IPS-15b (cell line): Measurements from ENCODE around the gene TAF5L.
A peak's percentile ranks its signal among the peaks of the same experiment; 100 is the strongest.
"Not testable (repeated sequence)": the region's sequence is repeated elsewhere in the genome, so short reads cannot be mapped to it uniquely, and the experiment has no call there.

ENCODE experiments used
- H3K27me3 ChIP-seq: one replicate; pipeline ENCODE4 v1.6.1; 2013; ENCODE audit warnings: low read length; ENCODE audit not compliant: control insufficient read depth, insufficient read depth
- H3K36me3 ChIP-seq: one replicate; pipeline ENCODE4 v1.6.1; 2013; ENCODE audit warnings: low read length; ENCODE audit not compliant: control insufficient read depth, insufficient read depth
- H3K4me1 ChIP-seq: one replicate; pipeline ENCODE4 v1.6.1; 2013; ENCODE audit warnings: mild to moderate bottlenecking, low read length; ENCODE audit not compliant: control insufficient read depth, insufficient read depth
- H3K4me3 ChIP-seq: one replicate; pipeline ENCODE4 v1.5.1; 2013; ENCODE audit warnings: low read depth, low read length
- H3K9ac ChIP-seq: one replicate; pipeline ENCODE4 v1.6.1; 2013; ENCODE audit warnings: low read depth, mild to moderate bottlenecking, low read length
- H3K9me3 ChIP-seq: one replicate; pipeline ENCODE4 v1.6.1; 2013; ENCODE audit warnings: mild to moderate bottlenecking, low read length; ENCODE audit not compliant: control insufficient read depth, insufficient read depth

Gene TAF5L

DNA sequence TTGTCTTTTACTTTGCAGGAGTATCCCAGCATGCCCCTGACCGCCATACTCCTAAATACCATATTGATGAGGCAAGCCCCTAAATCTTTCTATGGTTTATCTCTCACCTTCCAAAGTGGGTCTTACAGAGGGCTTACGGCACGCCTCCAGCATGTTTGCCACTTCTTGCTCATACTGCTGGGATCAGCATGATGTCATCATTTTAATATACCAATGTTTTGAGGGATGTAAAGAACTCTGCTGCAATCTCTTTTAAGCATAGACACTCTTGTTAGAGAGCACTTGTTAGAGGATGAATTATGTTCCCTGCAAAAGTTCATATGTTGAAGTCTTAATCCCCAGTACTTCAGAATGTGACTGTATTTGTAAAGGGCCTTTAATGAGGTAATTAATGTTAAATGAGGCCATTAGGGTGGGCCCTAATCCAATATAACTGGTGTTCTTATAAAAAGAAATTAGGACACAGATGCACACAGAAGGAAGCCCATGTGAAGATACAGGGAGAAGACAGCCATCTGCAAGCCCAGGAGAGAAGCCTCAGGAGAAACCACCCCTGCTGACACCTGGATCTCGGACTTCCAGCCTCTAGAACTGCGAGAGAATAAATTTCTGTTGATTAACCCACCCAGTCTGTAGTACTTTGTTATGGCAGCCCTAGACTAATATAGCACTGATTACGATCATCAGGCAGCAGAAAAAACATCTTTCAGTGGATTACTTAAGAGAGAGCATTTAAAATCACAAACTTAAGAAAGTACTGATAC, 51.1 kb downstream of the TAF5L start:
- Histone ChIP-seq H3K9me3 (no peaks in the 10 kb centered on the region), H3K4me1 (peaks cover 4% of the 10 kb centered on the region), H3K4me3 (no peak overlapping the region), H3K36me3 (no peaks in the 10 kb centered on the region), H3K27me3 (no peaks in the 10 kb centered on the region), H3K9ac (no peak overlapping the region)

DNA sequence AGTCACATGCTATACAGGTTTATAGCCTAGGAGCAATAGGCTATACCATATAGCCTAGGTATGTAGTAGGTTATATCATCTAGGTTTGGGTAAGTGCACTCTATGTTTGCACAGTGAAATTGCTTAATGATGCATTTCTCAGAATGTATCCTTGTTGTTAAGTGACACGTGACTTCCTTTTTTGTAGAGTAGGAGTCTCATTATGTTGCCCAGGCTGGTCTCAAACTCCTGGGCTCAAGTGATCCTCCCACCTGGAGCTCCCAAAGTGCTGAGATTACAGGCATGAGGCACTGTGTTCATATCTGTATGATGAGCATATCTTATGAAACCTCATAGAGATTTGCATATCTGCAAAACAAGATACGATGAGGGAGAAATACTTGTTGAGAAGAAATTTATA, 53.6 kb downstream of the TAF5L start:
- H3K27me3 ChIP-seq: no peaks in the 10 kb centered on the region
- H3K4me3 ChIP-seq: no peak overlapping the region
- H3K9me3 ChIP-seq: no peaks in the 10 kb centered on the region
- no peak overlapping the region for H3K9ac ChIP-seq
- no peaks in the 10 kb centered on the region for H3K4me1 ChIP-seq
- H3K36me3 ChIP-seq: no peaks in the 10 kb centered on the region

DNA sequence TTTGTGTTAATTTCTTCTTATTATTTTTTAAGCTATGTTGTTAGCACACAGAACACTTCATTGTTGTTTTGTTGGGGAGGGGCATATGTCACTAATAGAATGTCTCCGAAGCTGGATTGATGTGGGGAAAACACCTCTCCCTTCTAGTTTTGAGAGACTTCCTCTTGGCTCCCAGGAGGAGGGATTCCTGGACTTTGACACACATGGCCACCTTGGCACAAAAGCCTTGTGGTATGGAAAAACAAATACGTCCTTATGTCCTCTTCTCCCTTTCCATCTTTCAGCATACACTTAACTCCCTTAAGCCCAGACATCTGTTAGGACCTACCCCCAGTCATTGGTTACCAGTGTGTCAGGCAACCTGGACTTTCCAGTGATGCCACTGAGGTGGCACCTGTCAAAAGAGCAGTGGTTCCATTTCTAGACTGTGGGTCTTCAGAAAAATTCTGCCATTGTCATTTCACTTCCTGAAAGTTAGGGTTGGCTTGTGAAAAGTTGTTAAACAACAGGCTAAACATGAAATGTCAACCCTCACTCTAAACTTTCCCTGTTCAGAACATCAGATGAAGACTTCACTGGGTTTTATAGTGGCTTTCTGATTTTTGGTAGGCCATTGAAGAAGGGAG, 54.9 kb downstream of the TAF5L start:
- H3K9ac ChIP-seq: no peak overlapping the region
- no peaks in the 10 kb centered on the region for H3K27me3 ChIP-seq
- H3K4me1 ChIP-seq: no peaks in the 10 kb centered on the region
- no peak overlapping the region for H3K4me3 ChIP-seq
- H3K9me3 ChIP-seq: no peaks in the 10 kb centered on the region
- no peaks in the 10 kb centered on the region for H3K36me3 ChIP-seq

DNA sequence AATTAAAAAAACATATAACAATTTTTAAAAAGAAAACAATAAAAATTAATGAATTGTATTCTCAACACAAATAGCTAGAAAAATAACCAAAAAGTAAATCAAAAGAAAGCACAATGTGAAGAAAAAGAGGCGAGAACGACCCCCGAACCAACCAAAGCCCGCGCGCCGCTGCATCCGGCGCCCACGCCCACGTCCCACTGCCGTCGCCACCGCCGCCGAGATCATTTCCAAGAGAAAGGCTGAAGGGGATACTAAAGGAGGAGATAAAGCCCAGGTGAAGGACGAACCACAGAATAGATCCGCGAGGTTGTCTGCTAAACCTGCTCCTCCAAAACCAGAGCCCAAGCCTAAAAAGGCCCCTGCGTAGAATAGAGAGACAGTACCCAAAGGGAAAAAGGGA, 55.6 kb downstream of the TAF5L start:
- no peaks in the 10 kb centered on the region for H3K36me3 ChIP-seq
- no peak overlapping the region for H3K9ac ChIP-seq
- no peaks in the 10 kb centered on the region for H3K9me3 ChIP-seq
- H3K4me1 ChIP-seq: no peaks in the 10 kb centered on the region
- no peaks in the 10 kb centered on the region for H3K27me3 ChIP-seq
- H3K4me3 ChIP-seq: no peak overlapping the region

DNA sequence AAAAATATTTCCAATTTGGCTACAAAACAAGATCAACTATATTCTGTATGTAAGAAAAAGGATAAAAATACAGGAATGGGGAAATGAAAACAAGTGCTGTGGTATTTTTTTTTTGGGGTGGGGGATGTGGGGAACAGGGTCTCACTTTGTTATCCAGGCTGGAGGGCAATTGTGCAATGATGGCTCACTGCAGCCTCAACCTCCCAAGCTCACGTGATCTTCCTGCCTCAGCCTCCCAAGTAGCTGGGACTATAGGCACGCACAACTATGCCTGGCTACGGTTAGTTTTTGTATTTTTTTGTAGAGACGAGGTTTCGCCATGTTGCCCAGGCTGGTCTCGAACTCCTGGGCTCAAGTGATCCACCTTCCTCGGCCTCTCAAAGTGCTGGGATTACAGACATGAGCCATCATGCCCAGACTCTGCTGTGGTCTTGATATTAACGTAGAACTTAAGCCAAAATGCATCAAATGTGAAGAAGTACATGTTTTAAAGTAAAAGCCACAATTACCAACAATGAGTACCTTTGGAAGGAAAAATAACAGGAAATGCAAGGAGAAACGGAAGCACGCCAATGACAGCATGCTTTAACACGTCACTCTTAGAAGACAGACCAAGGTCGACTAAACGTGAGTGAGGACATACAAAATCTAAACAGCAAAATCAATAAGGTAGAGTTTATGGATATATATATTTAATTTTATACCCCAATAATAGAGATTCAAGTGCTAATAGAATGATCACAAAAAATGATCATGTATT, 58.6 kb downstream of the TAF5L start:
- no peak overlapping the region for H3K9ac ChIP-seq
- no peak overlapping the region for H3K4me3 ChIP-seq
- no peaks in the 10 kb centered on the region for H3K27me3 ChIP-seq

DNA sequence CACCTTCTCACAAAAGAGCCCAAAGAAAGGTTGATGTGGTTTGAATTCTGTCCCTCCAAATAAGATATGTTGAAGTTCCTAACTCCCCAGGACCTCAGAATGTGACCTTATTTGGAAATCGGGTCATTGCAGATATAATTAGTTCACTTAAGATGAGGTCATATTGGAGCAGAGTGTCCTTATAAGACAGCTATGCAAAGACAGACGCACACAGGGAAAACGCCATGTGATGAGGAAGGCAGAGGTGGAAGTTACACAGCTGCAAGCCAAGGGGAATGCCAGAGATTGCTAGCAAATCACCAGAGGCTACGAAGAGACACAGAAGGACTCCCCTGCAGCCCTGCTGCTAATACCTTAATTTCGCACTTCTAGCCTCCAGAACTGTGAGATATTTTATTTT, 62.2 kb downstream of the TAF5L start:
- Histone ChIP-seq H3K9me3 (no peaks in the 10 kb centered on the region), H3K4me1 (no peaks in the 10 kb centered on the region), H3K27me3 (no peaks in the 10 kb centered on the region), H3K36me3 (no peaks in the 10 kb centered on the region), H3K4me3 (no peak overlapping the region), H3K9ac (no peak overlapping the region)

More for the DNA sequence above, 58.6 kb downstream of the TAF5L start:
- H3K9me3 ChIP-seq: no peaks in the 10 kb centered on the region
- no peaks in the 10 kb centered on the region for H3K4me1 ChIP-seq
- H3K36me3 ChIP-seq: no peaks in the 10 kb centered on the region

DNA sequence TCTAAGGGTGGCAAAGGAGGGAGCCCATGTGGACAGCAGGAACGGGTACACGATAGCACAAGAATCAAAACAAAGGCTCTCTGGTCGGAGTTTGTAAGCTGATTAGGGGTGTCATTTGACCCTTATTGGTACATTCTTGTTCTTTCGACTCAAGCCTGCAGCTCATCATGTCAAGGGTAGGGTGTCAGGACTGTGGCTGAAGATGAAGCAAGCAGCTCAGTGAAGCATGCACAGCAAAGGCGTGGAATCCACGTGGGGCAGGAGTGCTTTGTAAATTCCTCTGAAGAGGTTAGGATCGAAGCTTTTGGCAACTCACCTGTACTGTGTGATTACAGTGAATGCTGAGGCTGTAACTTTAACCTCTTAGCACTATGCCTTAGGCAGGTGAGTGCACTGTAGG, 62.7 kb downstream of the TAF5L start:
- no peaks in the 10 kb centered on the region for H3K36me3 ChIP-seq
- no peak overlapping the region for H3K4me3 ChIP-seq
- no peaks in the 10 kb centered on the region for H3K27me3 ChIP-seq
- no peaks in the 10 kb centered on the region for H3K4me1 ChIP-seq
- H3K9ac ChIP-seq: no peak overlapping the region
- no peaks in the 10 kb centered on the region for H3K9me3 ChIP-seq

DNA sequence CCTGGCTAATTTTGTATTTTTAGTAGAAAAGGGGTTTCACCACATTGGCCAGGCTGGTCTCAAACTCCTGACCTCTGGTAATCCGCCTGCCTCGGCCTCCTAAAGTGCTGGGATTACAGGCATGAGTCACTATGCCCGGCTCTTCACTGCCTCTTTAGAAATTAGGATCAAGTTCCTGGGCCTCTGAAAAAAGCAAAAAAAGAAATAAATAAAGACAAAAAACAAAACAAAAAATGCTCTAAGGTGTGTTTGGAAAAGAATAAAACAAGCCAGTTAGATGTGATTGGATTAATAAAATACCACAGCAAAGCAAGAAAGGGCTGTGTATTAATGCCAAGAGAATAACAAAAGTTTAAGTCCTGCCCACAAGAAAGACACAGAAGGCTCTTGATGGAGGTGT, 63.2 kb downstream of the TAF5L start:
- H3K36me3 ChIP-seq: no peaks in the 10 kb centered on the region
- H3K27me3 ChIP-seq: no peaks in the 10 kb centered on the region
- no peak overlapping the region for H3K4me3 ChIP-seq
- H3K4me1 ChIP-seq: no peaks in the 10 kb centered on the region
- H3K9me3 ChIP-seq: no peaks in the 10 kb centered on the region
- no peak overlapping the region for H3K9ac ChIP-seq

DNA sequence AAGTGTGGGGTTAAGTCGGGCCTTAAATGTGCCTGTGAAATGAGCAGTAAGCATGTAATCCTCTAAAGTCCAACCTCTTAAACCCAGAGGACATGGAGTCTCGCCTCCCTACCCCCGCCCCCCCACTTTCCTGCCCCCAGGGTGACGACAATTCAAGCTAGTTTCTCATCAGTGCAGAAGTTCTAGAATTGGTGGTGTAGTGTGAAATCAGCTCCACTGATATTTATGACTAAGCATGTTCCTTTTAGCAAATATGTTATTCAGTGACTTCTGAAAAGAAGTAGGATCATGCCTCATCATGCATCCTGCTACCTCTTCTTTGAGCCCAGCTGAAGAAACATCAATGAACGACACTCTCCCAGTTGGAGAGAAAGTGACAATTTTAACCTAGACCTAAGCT, 64.8 kb downstream of the TAF5L start:
- no peaks in the 10 kb centered on the region for H3K4me1 ChIP-seq
- no peaks in the 10 kb centered on the region for H3K27me3 ChIP-seq
- H3K36me3 ChIP-seq: no peaks in the 10 kb centered on the region
- H3K9me3 ChIP-seq: no peaks in the 10 kb centered on the region
- no peak overlapping the region for H3K9ac ChIP-seq
- no peak overlapping the region for H3K4me3 ChIP-seq

DNA sequence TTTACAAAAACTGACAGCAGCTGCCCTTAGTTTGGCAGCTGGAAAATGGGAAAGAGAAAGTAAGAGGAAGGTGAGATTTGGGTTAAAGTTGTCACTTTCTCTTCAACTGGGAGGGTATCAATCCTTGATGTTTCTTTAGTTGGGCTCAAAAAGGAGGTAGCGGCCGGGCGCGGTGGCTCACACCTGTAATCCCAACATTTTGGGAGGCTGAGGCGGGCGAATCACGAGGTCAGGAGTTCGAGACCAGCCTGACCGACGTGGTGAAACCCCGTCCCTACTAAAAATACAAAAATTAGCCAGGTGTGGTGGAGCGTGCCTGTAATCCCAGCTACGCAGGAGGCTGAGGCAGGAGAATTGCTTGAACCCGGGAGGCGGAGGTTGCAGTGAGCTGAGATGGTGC, 65.8 kb downstream of the TAF5L start:
- not testable (repeated sequence) for H3K4me1 ChIP-seq, H3K36me3 ChIP-seq, H3K4me3 ChIP-seq, H3K9ac ChIP-seq, H3K9me3 ChIP-seq, H3K27me3 ChIP-seq

DNA sequence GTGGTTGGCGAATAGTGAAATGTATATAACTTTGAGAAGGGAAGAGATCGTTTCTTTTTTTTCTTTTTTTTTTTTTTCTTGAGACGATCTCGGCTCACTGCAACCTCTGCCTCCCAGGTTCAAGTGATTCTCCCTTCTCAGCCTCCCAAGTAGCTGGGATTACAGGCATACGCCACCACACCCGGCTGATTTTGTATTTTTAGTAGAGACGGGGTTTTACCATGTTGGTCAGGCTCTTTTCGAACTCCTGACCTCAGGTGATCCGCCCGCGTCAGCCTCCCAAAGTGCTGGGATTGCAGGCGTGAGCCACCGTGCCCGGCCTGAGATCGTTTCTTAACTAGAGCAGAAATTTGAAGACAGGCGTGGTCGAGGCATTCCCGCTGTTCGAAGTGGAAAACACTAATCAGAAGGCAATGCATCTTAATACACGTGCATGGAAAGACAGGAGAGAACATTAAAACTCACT, 66.6 kb downstream of the TAF5L start:
- not testable (repeated sequence) for H3K27me3 ChIP-seq, H3K36me3 ChIP-seq, H3K9me3 ChIP-seq, H3K4me1 ChIP-seq, H3K9ac ChIP-seq
- peak overlapping the region; percentile 55 for H3K4me3 ChIP-seq
